GM18858 (cell line): ENCODE results near the gene RAB27B.

Experiments used
- ATAC-seq: cut with Tn5 transposase; IDR thresholded peaks from one replicate; pipeline ENCODE4 v1.9.1; 2021; ENCODE audit not compliant: unreplicated experiment

The RAB27B gene

DNA sequence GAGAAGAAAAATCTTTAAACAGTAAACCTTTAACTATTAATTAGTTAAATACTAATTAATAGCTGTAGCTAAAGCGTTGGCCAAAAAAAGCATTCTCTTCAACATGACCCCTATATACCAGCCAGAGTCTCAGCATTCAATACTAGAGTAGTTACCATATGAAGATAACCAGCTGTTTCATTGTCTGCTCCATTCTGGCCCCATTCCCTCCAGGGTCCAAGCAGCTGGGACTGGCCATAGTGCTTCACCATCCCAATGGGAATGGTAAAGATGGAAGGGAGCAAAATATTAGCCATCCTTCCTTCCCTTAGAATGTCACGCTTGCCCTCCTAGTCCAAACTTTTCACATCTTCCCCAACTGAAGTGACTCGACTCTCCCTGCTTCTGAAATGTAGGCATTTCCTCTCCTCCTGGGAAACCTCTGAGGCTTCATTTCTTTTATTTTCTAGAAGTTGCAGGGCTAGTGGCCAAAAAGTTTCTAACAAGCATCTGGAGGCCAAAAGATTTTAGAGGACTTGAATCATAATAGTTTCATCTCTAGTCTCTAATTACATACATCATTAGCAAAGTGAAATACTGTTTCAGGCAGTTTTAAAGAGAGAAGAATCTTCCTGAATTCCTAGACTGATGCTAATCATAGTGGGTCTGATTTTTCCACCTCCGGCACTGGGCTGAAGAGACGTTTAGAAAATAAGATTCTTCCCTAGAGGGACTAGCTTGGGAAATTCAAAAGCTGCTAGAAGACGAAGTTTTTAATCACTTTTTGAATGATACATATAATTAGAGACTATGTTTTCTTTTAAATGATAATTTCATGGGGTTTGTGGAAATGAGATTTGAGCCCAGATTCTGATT, 78.3 kb downstream of the RAB27B start:
- no peak for ATAC-seq

GRCh38 chr18:54909538-54909937, 81.3 kb downstream of the RAB27B start:
- ATAC-seq, result no peak

GRCh38 chr18:54910161-54910919, 82.1 kb downstream of the RAB27B start:
- no peak for ATAC-seq

DNA sequence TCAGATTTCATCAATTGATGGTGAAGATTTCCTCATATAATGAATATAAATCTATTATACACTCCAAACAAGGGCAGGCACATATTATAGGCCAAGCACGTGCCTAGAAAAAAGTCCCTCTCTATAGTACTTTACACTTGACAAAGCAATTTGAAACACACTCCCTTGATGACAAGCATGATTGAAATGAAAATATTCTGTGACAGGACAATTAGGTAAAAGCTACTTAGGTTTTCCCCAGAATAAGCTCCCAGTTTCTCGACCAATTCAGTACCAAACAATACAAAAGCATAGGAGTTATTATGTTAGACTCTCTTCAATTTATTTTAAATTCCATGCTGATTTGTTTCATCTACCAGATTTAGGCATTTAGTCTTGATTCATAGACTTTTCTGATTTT, 83.3 kb downstream of the RAB27B start:
- ATAC-seq, result no peak

- ATAC-seq, result no peak
Observed at GRCh38 chr18:54914816-54915215, 86.5 kb downstream of the RAB27B start.

- no peak for ATAC-seq
Observed at GRCh38 chr18:54916507-54916906, 88.2 kb downstream of the RAB27B start.

DNA sequence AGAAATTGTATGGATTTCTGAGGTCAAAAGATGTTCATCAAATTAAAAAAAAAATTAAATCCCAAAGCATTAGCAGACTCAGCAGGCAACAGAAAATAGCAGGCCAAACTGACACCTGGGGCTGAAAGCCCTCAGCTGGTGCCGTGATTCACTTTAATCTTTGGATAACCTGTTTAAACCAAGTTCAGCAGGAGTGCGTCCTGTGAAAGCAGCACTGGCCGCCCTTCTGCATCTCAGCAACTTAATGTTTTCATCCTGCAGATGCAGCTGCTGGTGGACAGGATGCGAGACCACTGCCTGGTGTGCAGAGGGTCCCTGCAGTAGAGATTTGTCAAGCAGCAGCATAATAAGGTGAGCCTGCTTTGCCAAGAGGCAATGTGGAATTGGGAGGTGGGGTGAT, 89.8 kb downstream of the RAB27B start:
- ATAC-seq, result no peak

DNA sequence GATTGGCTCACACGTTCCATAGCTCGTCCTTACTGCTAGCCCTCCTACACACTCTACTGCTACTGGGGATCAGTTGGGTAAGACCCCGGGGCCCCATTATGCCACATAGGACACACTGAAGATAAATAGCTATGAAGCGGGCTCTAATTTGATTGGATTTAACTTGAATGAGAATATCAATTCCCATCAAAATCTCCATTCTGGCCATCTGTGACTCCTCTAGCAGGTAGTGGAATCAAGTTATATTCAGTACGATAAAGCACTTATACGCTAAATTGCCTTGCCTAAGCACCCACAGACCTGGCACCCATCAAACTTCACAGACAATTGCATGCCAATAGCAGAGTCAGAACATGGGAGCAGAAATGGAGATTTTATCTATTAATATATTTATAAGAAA, 91.1 kb downstream of the RAB27B start:
- no peak for ATAC-seq

- ATAC-seq, result no peak
Observed at GRCh38 chr18:54923339-54923956, 95.2 kb downstream of the RAB27B start.

- no peak for ATAC-seq
Observed at GRCh38 chr18:54924948-54925347, 96.7 kb downstream of the RAB27B start.

GRCh38 chr18:54926593-54927325, 98.5 kb downstream of the RAB27B start:
- ATAC-seq, result no peak

GRCh38 chr18:54928236-54928635, 100.0 kb downstream of the RAB27B start:
- no peak for ATAC-seq

DNA sequence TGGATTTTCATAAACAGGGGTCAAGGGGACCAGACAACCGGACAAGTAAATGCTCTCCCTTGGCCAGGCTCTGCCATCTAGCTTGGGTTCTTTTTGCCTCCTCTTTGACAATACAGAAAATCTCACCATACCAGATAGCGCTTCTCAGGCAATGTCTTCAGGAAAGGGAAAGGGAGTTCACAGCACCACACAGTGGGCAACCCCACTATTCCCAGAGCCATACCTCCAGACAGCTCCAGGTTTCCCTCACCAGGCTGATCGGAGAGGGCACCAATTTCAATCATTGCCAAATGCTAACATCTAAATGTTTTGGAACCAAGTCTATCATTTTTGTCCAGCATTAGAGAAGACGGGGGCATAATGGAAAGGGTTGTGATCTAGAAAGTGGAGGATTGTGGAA, 102.9 kb downstream of the RAB27B start:
- ATAC-seq, result no peak

GRCh38 chr18:54932472-54932871, 104.2 kb downstream of the RAB27B start:
- ATAC-seq, result no peak

GRCh38 chr18:54938506-54938905, 110.2 kb downstream of the RAB27B start:
- no peak for ATAC-seq

- no peak for ATAC-seq
Observed at GRCh38 chr18:54939361-54939917, 111.2 kb downstream of the RAB27B start.

- no peak for ATAC-seq
Observed at GRCh38 chr18:54942144-54942543, 113.9 kb downstream of the RAB27B start.

DNA sequence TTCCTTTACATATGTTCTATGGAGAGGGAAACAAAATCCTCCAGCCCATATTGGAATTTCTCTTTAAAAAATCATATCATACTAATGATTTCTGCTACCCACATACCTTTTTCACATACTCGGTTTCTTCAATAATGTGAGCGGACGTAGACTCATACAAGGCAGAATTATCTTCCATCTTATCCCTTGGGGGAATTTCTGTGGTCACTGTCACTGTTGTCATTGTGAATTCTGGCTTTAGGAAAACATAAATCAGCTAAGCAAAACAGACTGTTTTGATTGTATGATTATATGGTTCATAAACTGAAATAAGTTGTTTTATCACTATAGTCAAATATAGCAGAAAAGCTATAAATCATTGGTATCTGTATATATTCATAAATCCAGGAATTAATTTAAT, 114.3 kb downstream of the RAB27B start:
- ATAC-seq, result no peak
